NB4 (cell line): ENCODE results near the gene KRTAP17-1.

Experiments used
- DNase-seq: peaks from one replicate; pipeline ENCODE4 v3.0.0; 2010; ENCODE audit warnings: low read depth
- H3K4me3 ChIP-seq: one replicate; pipeline ENCODE4 v1.5.1; 2011; ENCODE audit warnings: mild to moderate bottlenecking, low read depth, low read length, moderate library complexity
- CTCF ChIP-seq: IDR thresholded peaks from one replicate; pipeline ENCODE4 v1.5.1; 2012; ENCODE audit warnings: low read depth, low read length
- MAX ChIP-seq: IDR thresholded peaks from 2 replicates; pipeline ENCODE4 v1.6.1; 2011; ENCODE audit warnings: low read depth, low read length
- MYC ChIP-seq: IDR thresholded peaks from 2 replicates; pipeline ENCODE4 v1.6.1; 2011; ENCODE audit warnings: low read depth, low read length
- POLR2A ChIP-seq: IDR thresholded peaks from 2 replicates; pipeline ENCODE4 v1.6.1; 2011; ENCODE audit warnings: mild to moderate bottlenecking; ENCODE audit not compliant: insufficient read length; ENCODE audit errors: extremely low read depth

The KRTAP17-1 gene

GRCh38 chr17:41301204-41301790 lies 14.2 kb downstream of the KRTAP17-1 start:
- no peak for DNase-seq
- H3K4me3 ChIP-seq: no peak overlapping the region
- TF ChIP-seq CTCF: no peak
- TF ChIP-seq MAX: no peak
- TF ChIP-seq MYC: no peak
- no peak for TF ChIP-seq POLR2A

GRCh38 chr17:41298458-41299135 lies 16.9 kb downstream of the KRTAP17-1 start:
- H3K4me3 ChIP-seq: no peak overlapping the region
- no peak for DNase-seq
- no peak for TF ChIP-seq MAX
- TF ChIP-seq CTCF: no peak
- TF ChIP-seq POLR2A: no peak
- no peak for TF ChIP-seq MYC

- no peak for TF ChIP-seq CTCF
- TF ChIP-seq MAX: no peak
- TF ChIP-seq MYC: no peak
- no peak for TF ChIP-seq POLR2A
- no peak for DNase-seq
- no peak overlapping the region for H3K4me3 ChIP-seq
Measured at GRCh38 chr17:41296846-41297245, 18.7 kb downstream of the KRTAP17-1 start.

GRCh38 chr17:41294016-41294415 lies 21.5 kb downstream of the KRTAP17-1 start:
- TF ChIP-seq MYC (no peak), MAX (no peak), CTCF (no peak), POLR2A (no peak)
- no peak for DNase-seq
- no peak overlapping the region for H3K4me3 ChIP-seq

- TF ChIP-seq POLR2A (no peak), MAX (no peak), MYC (no peak), CTCF (no peak)
- DNase-seq: no peak
- H3K4me3 ChIP-seq: no peak overlapping the region
Measured at GRCh38 chr17:41287050-41287449, 28.5 kb downstream of the KRTAP17-1 start.

- H3K4me3 ChIP-seq: no peak overlapping the region
- TF ChIP-seq CTCF (no peak), POLR2A (no peak), MAX (no peak), MYC (no peak)
- peak; percentile 19 for DNase-seq
Measured at GRCh38 chr17:41284546-41284945, 31.0 kb downstream of the KRTAP17-1 start.
